Liver (tissue), 3 donors: ENCODE measurements around the gene HSDL2.

Experiments used
- CTCF ChIP-seq: fragments of 150-350 bp; IDR thresholded peaks from 2 replicates; pipeline ENCODE4 v1.5.1; 2017; ENCODE audit warnings: improper control_type of control experiment, low read depth, low read length; ENCODE audit not compliant: missing input control
- RXRA ChIP-seq, 2 donors: IDR thresholded peaks; 2 replicates each; pipeline ENCODE4 v1.6.1; 2017 to 2018; ENCODE audit warnings: antibody characterized with exemption in 2 of 2, mild to moderate bottlenecking in 1 of 2
- donor health status: healthy.
- donor health status: healthy.

GRCh38 chr9:112439171-112439570 lies 59.3 kb downstream of the HSDL2 start:
- TF ChIP-seq RXRA (IDR thresholded peaks at IDR 0.05) (no peak), CTCF (no peak)
